ENCODE results near the gene ABCC5. TPM values are rescaled to one million over a fixed set of nuclear protein-coding genes. Genes with fewer than 3 reads are reported as not detected.

Gene ABCC5
- total RNA-seq, 3 donors from 2014 or later: 34.4 to 45.7 (median 39.4) TPM

DNA sequence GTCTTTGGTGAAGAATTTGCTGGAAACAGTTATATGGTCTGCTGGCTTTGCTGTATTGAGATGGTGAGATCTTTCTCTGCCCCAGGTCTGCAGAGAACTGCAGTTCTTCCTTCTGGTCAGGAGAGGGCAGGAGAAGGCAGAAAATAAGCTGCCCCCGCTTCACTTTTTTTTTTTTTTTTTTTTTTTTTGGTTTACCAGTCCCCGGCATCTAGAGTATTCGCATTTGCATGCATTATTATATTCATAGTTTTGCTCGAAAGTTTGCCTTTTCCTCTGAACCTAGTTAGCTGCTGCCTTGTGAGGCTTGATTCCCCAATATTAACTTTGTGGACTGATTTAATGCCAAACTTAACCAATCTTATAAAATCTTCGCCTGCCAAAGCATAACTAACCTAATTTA lies 122.4 kb downstream of the ABCC5 start:
- Histone ChIP-seq H3K36me3 (ENCODE audit: low read depth) (no peaks in the 10 kb centered on the region), H3K4me1 (ENCODE audit: low read depth) (no peaks in the 10 kb centered on the region), H3K4me3 (no peak overlapping the region), H3K9me3 (no peaks in the 10 kb centered on the region)
- DNase-seq: no peak
- peak; percentile 77 for ATAC-seq
- TF ChIP-seq, protein P1, sequence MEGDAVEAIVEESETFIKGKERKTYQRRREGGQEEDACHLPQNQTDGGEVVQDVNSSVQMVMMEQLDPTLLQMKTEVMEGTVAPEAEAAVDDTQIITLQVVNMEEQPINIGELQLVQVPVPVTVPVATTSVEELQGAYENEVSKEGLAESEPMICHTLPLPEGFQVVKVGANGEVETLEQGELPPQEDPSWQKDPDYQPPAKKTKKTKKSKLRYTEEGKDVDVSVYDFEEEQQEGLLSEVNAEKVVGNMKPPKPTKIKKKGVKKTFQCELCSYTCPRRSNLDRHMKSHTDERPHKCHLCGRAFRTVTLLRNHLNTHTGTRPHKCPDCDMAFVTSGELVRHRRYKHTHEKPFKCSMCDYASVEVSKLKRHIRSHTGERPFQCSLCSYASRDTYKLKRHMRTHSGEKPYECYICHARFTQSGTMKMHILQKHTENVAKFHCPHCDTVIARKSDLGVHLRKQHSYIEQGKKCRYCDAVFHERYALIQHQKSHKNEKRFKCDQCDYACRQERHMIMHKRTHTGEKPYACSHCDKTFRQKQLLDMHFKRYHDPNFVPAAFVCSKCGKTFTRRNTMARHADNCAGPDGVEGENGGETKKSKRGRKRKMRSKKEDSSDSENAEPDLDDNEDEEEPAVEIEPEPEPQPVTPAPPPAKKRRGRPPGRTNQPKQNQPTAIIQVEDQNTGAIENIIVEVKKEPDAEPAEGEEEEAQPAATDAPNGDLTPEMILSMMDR (IDR thresholded peaks at IDR 0.05): peak; percentile 66
- intact Hi-C loops (cut with DNase I, micrococcal nuclease): loop anchor here (10.0 kb wide), 3 partner anchors 120 to 390 kb away; partner anchors contain the start of gene ABCC5 (in 1 of the 2)

DNA sequence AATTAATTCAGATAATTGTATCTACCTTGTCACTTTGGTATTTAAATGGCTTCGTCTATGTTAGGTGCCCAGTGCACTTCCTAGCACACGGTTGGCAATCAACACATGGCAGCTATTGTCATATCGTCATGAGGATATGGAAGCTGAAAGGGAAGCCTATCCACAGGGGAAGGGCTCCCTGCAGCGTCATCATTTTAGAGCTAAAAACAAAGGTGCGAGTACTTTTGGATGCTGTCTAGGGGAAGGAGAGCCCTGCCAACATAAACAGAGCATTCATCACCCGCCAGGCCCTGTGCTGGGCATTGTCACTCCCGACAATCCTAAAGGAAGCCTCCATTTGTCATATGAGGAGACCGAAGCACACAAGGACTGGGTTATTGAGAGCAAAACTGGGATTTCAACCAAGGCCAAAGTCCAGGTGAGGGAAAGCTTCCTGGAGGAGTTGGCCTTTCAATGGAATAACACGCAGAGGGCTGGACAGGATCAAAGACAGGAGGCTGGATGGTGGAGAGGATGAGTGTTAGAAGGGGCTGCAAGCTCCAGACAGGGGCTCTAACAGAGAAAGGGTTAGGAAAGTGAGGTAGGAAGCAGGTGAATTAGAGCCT lies 125.0 kb downstream of the ABCC5 start:
- intact Hi-C loops (cut with DNase I, micrococcal nuclease): loop anchor here (10.0 kb wide), 3 partner anchors 122 to 392 kb away; partner anchors contain the start of gene ABCC5 (in 1 of the 2)
- Histone ChIP-seq H3K36me3 (ENCODE audit: low read depth) (no peaks in the 10 kb centered on the region), H3K4me3 (no peak overlapping the region), H3K4me1 (ENCODE audit: low read depth) (no peaks in the 10 kb centered on the region), H3K9me3 (no peaks in the 10 kb centered on the region)
- DNase-seq (peak in 1 of 3 donors; percentile 59), ATAC-seq (peak; percentile 92)
- TF ChIP-seq, protein P1 (IDR thresholded peaks at IDR 0.05): no peak

DNA sequence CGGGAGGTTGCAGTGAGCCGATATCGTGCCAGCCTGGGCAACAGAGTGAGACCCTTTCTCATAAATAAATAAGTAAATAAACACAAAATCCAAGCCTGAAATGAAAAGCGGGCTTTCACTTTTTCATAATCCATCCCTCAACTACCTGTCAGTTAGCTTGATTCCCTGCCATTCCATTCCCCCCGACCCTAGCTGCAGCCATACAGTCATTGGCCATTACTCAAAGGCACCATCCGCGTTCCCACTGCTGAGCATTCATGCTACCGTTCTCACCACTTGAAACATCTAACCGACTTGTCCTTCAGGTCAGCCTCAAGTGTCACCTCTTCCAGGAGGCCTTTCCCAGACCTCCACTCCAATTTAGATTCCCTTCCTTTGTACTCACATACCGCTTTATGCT lies 131.9 kb downstream of the ABCC5 start:
- Histone ChIP-seq H3K36me3 (ENCODE audit: low read depth) (no peaks in the 10 kb centered on the region), H3K9me3 (no peaks in the 10 kb centered on the region), H3K4me1 (ENCODE audit: low read depth) (peaks cover 25% of the 10 kb centered on the region), H3K4me3 (no peak overlapping the region)
- ATAC-seq (no peak), DNase-seq (no peak)
- intact Hi-C loops (cut with DNase I, micrococcal nuclease): no loop called here
- TF ChIP-seq, protein P1 (IDR thresholded peaks at IDR 0.05): no peak

DNA sequence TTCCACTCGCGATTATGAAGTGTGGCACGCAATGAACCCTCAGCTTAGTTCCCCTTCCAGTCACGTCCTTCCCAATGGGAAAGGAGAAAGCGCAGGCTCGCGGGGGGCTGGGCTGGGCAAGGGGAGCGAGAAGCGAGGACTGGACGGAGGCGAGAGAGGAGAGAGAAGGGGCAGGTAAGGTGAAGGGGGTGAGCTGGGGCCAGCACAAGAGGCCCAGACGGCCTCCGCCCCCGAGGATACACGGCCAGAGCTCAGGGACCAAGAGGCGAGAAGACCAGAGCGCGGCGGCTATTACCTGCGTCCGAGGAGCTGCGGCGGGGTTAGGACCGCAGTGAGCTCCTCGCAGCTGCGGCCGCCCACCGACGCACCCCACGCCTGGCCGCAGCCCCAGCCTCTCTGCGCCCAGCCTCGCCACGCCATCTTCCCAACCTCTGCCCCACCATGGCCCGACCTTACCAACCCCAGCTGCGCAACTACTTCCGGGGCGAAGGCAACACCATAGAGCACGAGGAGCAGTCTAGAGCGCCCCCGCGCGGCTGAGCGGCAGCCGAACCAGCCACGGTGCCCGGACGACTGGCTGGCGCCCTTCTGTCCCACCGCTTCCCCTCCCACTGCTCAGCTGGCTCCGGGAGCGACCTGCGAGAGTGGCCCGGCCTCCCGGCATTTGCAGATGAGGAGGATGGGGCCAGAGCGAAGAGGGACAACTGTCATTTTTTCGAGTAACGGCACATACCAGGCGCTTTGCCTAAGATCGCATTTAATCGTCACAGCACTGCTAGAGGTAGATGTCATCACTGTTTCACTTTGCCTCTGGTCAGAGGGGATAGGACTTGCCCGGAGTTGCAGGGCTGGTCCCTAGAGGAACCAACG lies 133.0 kb downstream of the ABCC5 start, which contains the start of gene PARL:
PARL (minus strand) TSS at position 454 of the 870 bp plus-strand sequence; CDS start at position 420, 34 bp downstream.
- H3K9me3 ChIP-seq: no peaks in the 10 kb centered on the region
- H3K4me1 ChIP-seq (ENCODE audit: low read depth): peaks cover 25% of the 10 kb centered on the region
- ATAC-seq: peak; percentile 100
- peak within 1 kb of the TSS; percentile 73 for H3K4me3 ChIP-seq
- DNase-seq: peak; percentile 97 to 98 (median 98)
- H3K36me3 ChIP-seq (ENCODE audit: low read depth): no peaks in the 10 kb centered on the region
- intact Hi-C loops (cut with DNase I, micrococcal nuclease): no loop called here
- TF ChIP-seq, protein P1 (IDR thresholded peaks at IDR 0.05): peak; percentile 92

DNA sequence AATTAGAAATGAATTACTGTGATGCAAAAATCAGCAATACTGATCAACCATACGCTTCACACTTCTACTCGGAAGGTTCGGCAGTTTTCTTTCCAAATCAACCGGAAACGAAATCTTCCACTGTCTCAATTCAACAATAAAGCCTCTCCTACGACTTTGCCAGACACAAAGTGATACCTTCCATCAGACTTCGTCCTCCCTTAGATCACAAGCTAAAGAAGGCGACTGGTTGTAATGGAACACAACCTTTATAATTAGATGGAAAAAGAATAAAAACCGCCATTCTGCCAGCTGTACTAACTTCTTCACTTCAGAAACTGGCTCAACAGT lies 133.6 kb downstream of the ABCC5 start:
- H3K4me1 ChIP-seq (ENCODE audit: low read depth): peaks cover 25% of the 10 kb centered on the region
- H3K9me3 ChIP-seq: no peaks in the 10 kb centered on the region
- peak; percentile 5 for ATAC-seq
- TF ChIP-seq, protein P1 (IDR thresholded peaks at IDR 0.05): no peak
- H3K36me3 ChIP-seq (ENCODE audit: low read depth): no peaks in the 10 kb centered on the region
- H3K4me3 ChIP-seq: peak overlapping the region; percentile 73
- DNase-seq: no peak
- intact Hi-C loops (cut with DNase I, micrococcal nuclease): no loop called here

Data from mucosa of descending colon (tissue), 3 donors.